Activated CD8-positive, alpha-beta T cell treated with anti-CD3 and anti-CD28 coated beads, Interleukin-2, amount 10 ng/mL, durations not matched to agents 7 days and 5 days (primary cell): Measurements from ENCODE around the gene INO80D. TPM values are rescaled to one million over a fixed set of nuclear protein-coding genes. Genes with fewer than 3 reads are reported as not detected.
"Not testable (repeated sequence)": the region's sequence is repeated elsewhere in the genome, so short reads cannot be mapped to it uniquely, and the experiment has no call there.

Experiments used
- ATAC-seq: fragments of 150-1000 bp; cut with Tn5 transposase; one replicate; pipeline ENCODE4 v1.10.0; 2021; ENCODE audit warnings: moderate library complexity
- CTCF ChIA-PET: fragments of 350-600 bp; sonication (Branson Sonifier 250); formaldehyde crosslinking; loops from one replicate; lab custom pipeline; 2021; ENCODE audit warnings: antibody characterized with exemption; lab: Charles Lee
- POLR2A ChIA-PET: fragments of 350-600 bp; sonication (Branson Sonifier 250); formaldehyde crosslinking; loops from one replicate; lab custom pipeline; 2021; ENCODE audit warnings: antibody characterized with exemption; lab: Charles Lee
- DNase-seq: peaks from one replicate; pipeline ENCODE4 v3.0.0-alpha.2; 2020
- H3K27ac Mint-ChIP-seq: one replicate; pipeline ENCODE4 v1.8.0; 2021; ENCODE audit warnings: mild to moderate bottlenecking, mixed read lengths
- H3K27me3 Mint-ChIP-seq: one replicate; pipeline ENCODE4 v1.8.0; 2021; ENCODE audit warnings: low read depth, mixed read lengths
- H3K36me3 Mint-ChIP-seq: one replicate; pipeline ENCODE4 v1.8.0; 2021; ENCODE audit warnings: low read depth, mixed read lengths
- H3K4me1 Mint-ChIP-seq: one replicate; pipeline ENCODE4 v1.8.0; 2021; ENCODE audit warnings: low read depth, mixed read lengths
- H3K4me3 Mint-ChIP-seq: one replicate; pipeline ENCODE4 v1.8.0; 2021; ENCODE audit warnings: mild to moderate bottlenecking, mixed read lengths
- H3K9me3 Mint-ChIP-seq: one replicate; pipeline ENCODE4 v1.8.0; 2022; ENCODE audit warnings: mixed read lengths; ENCODE audit not compliant: insufficient read depth
- total RNA-seq, 2 experiments: library from RNA; stranded (reverse); gene quantifications; one replicate each; pipeline ENCODE4 v1.2.3, GENCODE V29; 2021

INO80D gene
- total RNA-seq, 2 experiments from 2014 or later: 24.4 to 24.6 TPM

- peaks cover 4% of the 10 kb centered on the region for H3K4me1 Mint-ChIP-seq
- H3K4me3 Mint-ChIP-seq: no peak overlapping the region
- ATAC-seq: no peak
- H3K27me3 Mint-ChIP-seq: no peaks in the 10 kb centered on the region
- no peaks in the 10 kb centered on the region for H3K9me3 Mint-ChIP-seq
- POLR2A ChIA-PET: no interaction called here
- peaks cover 20% of the 10 kb centered on the region for H3K36me3 Mint-ChIP-seq
- no peak for DNase-seq
- CTCF ChIA-PET: interaction anchor here (0.8 to 1.5 kb wide), 2 partner anchors 10 to 15 kb away, joined by 3 to 5 read pairs; no protein-coding TSS in a partner anchor
- no peak overlapping the region for H3K27ac Mint-ChIP-seq
Measured at GRCh38 chr2:205994344-205994743, 91.6 kb downstream of the INO80D start.

GRCh38 chr2:205990104-205990503 lies 95.9 kb downstream of the INO80D start:
- no peak overlapping the region for H3K27ac Mint-ChIP-seq
- no peaks in the 10 kb centered on the region for H3K27me3 Mint-ChIP-seq
- no peak overlapping the region for H3K4me3 Mint-ChIP-seq
- no peak for ATAC-seq
- CTCF ChIA-PET: no interaction called here
- H3K9me3 Mint-ChIP-seq: no peaks in the 10 kb centered on the region
- H3K36me3 Mint-ChIP-seq: peaks cover 9% of the 10 kb centered on the region
- no peak for DNase-seq
- POLR2A ChIA-PET: no interaction called here
- no peaks in the 10 kb centered on the region for H3K4me1 Mint-ChIP-seq

GRCh38 chr2:205989271-205990071 lies 96.5 kb downstream of the INO80D start:
- H3K4me1 Mint-ChIP-seq: no peaks in the 10 kb centered on the region
- H3K36me3 Mint-ChIP-seq: peaks cover 7% of the 10 kb centered on the region
- no peak for ATAC-seq
- no peaks in the 10 kb centered on the region for H3K27me3 Mint-ChIP-seq
- DNase-seq: no peak
- H3K4me3 Mint-ChIP-seq: no peak overlapping the region
- no peak overlapping the region for H3K27ac Mint-ChIP-seq
- ChIA-PET POLR2A (no interaction called here), CTCF (no interaction called here)
- no peaks in the 10 kb centered on the region for H3K9me3 Mint-ChIP-seq

DNA sequence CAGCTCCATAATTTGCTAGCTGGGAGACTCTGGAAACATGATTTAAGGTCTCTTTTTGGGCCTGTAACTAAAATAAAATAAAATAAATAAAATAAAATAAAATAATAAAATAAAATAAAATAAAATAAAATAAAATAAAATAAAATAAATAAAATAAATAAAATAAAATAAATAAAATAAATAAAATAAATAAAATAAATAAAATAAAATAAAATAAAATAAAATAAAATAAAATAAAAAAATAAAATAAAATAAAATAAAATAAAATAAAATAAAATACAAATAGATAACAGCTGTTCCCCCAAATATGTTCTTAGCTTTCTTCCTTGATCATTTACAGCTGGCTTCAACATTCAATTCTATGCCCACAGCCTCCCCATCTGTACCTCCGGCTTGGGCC lies 97.3 kb downstream of the INO80D start:
- H3K9me3 Mint-ChIP-seq, ATAC-seq, CTCF ChIA-PET: not testable (repeated sequence)

GRCh38 chr2:205988274-205988673 lies 97.7 kb downstream of the INO80D start:
- Mint-ChIP-seq H3K4me1 (peaks cover 2% of the 10 kb centered on the region), H3K9me3 (no peaks in the 10 kb centered on the region), H3K27me3 (no peaks in the 10 kb centered on the region), H3K4me3 (no peak overlapping the region), H3K36me3 (peaks cover 5% of the 10 kb centered on the region), H3K27ac (no peak overlapping the region)
- DNase-seq (no peak), ATAC-seq (no peak)
- CTCF ChIA-PET: no interaction called here
- POLR2A ChIA-PET: no interaction called here

More for the DNA sequence above, 97.3 kb downstream of the INO80D start:
- H3K36me3 Mint-ChIP-seq, H3K27me3 Mint-ChIP-seq, H3K4me1 Mint-ChIP-seq, H3K4me3 Mint-ChIP-seq, POLR2A ChIA-PET, H3K27ac Mint-ChIP-seq, DNase-seq: not testable (repeated sequence)

DNA sequence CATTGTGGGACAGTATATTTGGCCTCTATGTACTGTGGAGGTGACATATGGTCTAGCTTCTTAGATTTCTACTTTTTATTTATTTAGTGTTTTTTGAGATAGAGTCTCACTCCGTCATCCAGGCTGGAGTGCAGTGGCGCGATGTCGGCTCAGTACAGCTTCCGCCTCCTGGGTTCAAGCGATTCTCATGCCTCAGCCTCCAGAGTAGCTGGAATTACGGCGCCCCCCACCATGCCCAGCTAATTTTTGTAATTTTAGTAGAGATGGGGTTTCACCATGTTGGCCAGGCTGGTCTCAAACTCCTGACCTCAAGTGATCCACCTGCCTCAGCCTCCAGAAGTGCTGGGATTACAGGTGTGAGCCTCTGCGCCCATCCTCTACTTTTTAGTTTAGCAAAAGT lies 99.6 kb downstream of the INO80D start:
- POLR2A ChIA-PET, DNase-seq, H3K27me3 Mint-ChIP-seq, ATAC-seq, H3K4me3 Mint-ChIP-seq, H3K27ac Mint-ChIP-seq, H3K36me3 Mint-ChIP-seq, H3K4me1 Mint-ChIP-seq, H3K9me3 Mint-ChIP-seq, CTCF ChIA-PET: not testable (repeated sequence)

- no peaks in the 10 kb centered on the region for H3K36me3 Mint-ChIP-seq
- H3K4me3 Mint-ChIP-seq: no peak overlapping the region
- ATAC-seq (no peak), DNase-seq (no peak)
- ChIA-PET POLR2A (no interaction called here), CTCF (no interaction called here)
- peaks cover 2% of the 10 kb centered on the region for H3K4me1 Mint-ChIP-seq
- H3K27me3 Mint-ChIP-seq: no peaks in the 10 kb centered on the region
- no peaks in the 10 kb centered on the region for H3K9me3 Mint-ChIP-seq
- no peak overlapping the region for H3K27ac Mint-ChIP-seq
Measured at GRCh38 chr2:205984381-205984780, 101.6 kb downstream of the INO80D start.

GRCh38 chr2:205982776-205983327 lies 103.1 kb downstream of the INO80D start:
- CTCF ChIA-PET: no interaction called here
- H3K9me3 Mint-ChIP-seq: no peaks in the 10 kb centered on the region
- H3K4me1 Mint-ChIP-seq: peaks cover 2% of the 10 kb centered on the region
- H3K36me3 Mint-ChIP-seq: no peaks in the 10 kb centered on the region
- no peak for ATAC-seq
- POLR2A ChIA-PET: no interaction called here
- no peaks in the 10 kb centered on the region for H3K27me3 Mint-ChIP-seq
- H3K27ac Mint-ChIP-seq: no peak overlapping the region
- DNase-seq: no peak
- H3K4me3 Mint-ChIP-seq: no peak overlapping the region

DNA sequence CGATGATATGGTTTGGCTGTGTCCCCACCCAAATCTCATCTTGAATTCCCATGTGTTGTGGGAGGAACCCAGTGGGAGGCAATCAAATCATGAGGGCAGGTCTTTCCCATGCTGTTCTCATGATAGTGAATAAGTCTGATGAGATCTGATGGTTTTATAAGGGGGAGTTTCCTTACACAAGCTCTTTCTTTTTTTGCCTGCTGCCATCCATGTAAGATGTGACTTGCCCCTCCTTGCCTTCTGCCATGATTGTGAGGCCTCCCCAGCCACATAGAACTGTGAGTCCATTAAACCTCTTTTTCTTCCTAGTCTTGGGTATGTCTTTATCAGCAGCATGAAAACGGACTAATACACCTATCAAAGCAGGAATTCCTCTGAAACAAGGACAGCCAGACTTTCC lies 107.2 kb downstream of the INO80D start:
- DNase-seq, H3K4me1 Mint-ChIP-seq, POLR2A ChIA-PET, H3K27ac Mint-ChIP-seq, ATAC-seq, H3K4me3 Mint-ChIP-seq, H3K27me3 Mint-ChIP-seq, H3K36me3 Mint-ChIP-seq, H3K9me3 Mint-ChIP-seq: not testable (repeated sequence)
- CTCF ChIA-PET: interaction anchor here (0.6 kb wide), 1 partner anchor 53 kb away, joined by 3 read pairs; no protein-coding TSS in a partner anchor

DNA sequence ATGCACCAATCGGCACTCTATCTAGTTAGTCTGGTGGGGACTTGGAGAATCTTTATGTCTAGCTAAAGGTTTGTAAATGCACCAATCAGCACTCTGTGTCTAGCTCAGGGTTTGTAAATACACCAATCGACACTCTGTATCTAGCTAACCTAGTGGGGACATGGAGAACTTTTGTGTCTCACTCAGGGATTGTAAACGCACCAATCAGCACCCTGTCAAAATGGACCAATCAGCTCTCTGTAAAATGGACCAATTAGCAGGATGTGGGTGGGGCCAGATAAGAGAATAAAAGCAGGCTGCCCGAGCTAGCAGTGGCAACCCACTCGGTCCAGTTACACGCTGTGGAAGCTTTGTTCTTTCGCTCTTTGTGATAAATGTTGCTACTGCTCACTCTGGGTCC lies 108.3 kb downstream of the INO80D start:
- CTCF ChIA-PET, DNase-seq: not testable (repeated sequence)

DNA sequence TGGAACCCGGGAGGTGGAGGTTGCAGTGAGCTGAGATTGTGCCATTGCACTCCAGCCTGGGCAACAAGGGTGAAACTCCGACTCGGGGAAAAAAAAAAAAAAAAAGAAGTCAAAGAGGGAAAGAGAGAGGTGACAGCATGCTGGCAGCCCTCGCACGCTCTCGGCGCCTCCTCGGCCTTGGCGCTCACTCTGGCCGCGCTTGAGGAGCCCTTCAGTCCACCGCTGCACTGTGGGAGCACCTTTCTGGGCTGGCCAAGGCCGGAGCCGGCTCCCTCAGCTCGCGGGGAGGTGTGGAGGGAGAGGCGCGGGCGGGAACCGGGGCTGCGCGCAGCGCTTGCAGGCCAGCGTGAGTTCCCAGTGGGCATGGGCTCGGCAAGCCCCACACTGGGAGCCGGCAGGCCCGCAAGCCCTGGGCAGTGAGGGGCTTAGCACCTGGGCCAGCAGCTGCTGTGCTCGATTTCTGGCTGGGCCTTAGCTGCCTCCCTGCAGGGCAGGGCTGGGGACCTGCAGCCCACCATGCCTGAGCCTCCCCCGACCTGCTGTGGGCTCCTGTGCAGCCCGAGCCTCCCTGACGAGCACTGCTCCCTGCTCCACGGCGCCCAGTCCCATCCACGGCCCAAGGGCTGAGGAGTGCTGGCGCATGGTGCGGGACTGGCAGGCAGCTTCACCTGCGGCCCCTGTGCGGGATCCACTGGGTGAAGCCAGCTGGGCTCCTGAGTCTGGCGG lies 108.9 kb downstream of the INO80D start:
- DNase-seq, H3K36me3 Mint-ChIP-seq, H3K9me3 Mint-ChIP-seq, H3K4me1 Mint-ChIP-seq, H3K27me3 Mint-ChIP-seq, H3K4me3 Mint-ChIP-seq, CTCF ChIA-PET, ATAC-seq, H3K27ac Mint-ChIP-seq: not testable (repeated sequence)
- POLR2A ChIA-PET: interaction anchor here (0.6 kb wide), 1 partner anchor 37 kb away, joined by 3 read pairs; no protein-coding TSS in a partner anchor

More for the DNA sequence above, 108.3 kb downstream of the INO80D start:
- H3K4me3 Mint-ChIP-seq, H3K4me1 Mint-ChIP-seq, H3K9me3 Mint-ChIP-seq, POLR2A ChIA-PET, H3K27me3 Mint-ChIP-seq, ATAC-seq, H3K27ac Mint-ChIP-seq, H3K36me3 Mint-ChIP-seq: not testable (repeated sequence)
